HG03521 (cell line): ENCODE data around the gene GRM4.

ENCODE experiments used
- ATAC-seq: cut with Tn5 transposase; IDR thresholded peaks from one replicate; pipeline ENCODE4 v1.9.1; 2021; ENCODE audit warnings: mild to moderate bottlenecking, moderate library complexity; ENCODE audit not compliant: unreplicated experiment

Gene GRM4

DNA sequence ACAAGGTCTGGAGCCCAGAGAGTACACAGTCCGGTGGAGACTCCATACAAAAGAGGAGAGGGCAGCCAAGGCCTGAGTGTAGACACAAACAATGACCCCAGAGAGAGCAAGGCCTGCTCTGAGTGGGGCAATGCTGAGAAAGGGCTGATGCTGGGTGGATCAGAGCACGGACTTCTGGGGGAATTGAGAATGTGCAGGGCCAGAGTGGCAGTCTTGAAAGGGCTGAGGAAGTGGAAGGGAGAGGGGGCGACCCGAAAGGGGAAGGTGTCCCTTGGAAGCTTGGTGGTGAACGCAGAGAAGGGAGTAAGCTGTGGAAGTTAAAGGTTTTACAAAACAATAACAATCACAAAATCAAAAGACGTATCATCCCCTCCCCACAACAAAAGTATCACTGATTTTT lies 12.0 kb upstream of the GRM4 start:
- ATAC-seq = no peak

DNA sequence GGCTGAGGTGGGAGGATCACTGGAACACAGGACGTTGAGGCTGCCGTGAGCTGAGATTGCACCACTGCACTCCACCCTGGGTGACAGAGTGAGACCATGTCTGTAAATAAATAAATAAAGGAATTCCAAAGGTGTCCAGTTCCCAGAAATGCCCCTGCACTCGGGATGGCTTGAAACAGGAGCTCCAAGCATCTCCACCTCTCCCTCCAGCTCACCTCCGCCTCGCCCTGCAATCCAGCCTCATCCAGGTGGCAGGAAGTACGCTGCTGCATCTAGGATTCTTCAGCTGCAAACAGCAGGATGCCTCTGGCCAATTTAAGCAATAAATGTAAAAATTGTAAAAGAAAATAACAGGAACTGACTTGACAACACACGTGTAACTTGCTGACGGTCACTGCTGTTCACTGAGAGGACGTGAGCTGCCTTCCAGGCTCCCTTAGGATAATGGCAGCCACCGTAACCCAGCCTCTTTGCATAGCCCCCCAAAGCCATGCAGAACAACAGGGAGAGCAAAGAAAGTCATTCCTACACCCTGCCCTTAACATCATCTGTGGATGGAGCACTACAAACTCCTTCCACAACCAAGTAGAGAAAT lies 11.4 kb upstream of the GRM4 start:
- ATAC-seq = no peak

DNA sequence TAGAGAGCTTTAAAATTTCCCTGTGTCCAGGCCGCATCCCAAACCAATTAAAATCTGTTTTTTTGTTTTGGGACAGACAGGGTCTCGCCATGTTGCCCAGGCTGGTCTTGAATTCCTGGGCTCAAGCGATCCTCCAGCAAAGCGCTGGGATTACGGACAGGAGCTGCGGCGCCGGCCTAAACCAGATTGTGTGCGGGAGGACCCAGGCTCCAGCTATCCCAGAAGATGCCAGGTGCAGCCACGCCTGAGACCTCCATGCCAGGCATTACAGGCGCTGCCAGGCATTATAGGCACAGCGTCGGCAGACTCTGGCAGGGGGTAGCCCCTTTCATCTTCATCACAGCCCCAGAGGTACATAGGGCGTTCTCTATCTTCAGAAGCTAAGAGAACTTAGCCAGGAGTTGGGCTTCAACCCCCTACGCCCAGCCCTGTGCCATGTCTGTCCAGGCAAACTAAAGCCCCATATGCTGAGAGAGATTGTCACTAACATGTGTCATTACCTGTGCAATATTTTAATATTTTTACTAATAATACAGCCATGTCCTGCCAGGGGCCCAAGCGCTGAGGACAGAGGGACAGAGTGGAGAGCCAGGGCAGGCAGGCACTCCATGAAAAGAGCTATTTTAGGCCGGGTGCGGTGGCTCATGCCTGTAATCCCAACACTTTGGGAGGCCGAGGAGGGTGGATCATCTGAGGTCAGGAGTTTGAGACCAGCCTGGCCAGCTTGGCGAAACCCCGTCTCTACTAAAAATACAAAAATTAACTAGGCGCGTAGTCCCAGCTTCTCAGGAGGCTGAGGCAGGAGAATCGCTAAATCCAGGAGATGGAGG lies 9.8 kb upstream of the GRM4 start:
- no peak for ATAC-seq

DNA sequence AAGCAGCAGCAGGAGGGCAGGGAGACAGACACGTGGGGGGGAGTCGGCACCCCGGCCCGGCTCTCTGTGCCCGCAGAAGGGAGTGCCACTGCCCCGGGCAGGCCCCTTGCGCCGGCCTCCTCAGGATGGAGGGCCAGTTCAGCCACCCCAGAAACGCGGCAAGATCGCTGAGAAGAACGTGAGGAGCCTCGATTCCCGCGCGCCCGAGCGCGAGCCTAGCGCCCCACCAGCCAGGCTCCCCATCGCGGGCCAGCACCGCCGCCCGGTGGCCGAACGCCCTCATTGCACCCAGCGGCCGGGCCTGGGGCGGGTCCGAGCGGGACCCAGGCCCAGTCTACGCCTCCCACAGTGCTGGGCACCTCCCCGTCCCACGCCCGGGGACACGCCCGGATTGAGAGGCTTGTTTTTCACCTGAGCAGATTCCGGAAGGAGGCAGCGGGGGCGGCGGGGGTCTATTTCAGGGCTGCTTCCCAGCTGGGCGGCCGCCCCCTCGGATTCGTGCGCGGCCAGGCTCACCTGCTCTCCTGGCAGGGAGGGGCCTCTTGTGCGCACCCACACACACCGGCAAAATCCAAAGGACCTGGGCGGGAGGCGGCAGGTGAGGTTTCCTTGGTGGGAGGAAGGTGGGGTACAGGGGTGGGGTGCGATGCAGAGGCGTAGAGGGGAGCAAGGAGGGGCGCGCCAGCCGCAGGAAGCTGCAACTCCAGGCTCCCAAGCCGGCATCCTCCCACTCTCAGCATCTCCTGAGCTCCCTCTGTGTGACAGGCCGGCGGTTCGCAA lies 9.0 kb upstream of the GRM4 start:
- no peak for ATAC-seq

DNA sequence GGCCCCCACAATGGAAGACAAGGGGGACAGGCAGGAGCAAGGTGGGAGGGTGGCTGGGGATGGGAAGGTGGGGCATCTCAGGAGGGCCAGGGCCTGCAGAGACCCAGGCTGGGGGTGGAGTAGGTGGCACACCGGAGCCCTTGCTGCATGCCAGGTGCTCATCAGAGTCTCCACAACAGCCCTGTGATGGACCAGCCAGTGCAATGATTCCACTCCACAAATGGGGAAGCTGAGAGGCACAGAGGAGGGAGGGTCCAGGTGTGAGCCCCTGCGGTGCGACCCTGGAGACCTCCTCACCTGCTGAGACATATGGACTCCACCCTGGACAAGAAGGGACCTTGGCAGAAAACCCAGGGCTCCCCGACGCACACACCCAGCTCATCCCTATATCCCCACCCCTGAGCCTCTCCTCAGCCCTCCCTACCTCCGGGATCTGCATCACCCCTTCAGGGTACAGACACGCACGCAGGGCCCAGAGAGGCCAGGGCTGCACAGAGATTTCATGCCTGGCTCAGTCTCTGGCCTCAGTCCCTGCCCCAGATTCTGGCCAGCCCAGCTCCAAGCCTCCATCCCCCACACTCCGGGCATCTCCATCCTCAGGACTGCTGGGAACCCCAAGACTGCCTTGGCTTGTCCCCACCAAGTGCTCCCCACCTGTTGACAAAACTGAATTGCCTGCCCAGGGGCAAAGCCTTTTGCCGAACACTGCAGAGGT lies 7.1 kb upstream of the GRM4 start:
- ATAC-seq = no peak

DNA sequence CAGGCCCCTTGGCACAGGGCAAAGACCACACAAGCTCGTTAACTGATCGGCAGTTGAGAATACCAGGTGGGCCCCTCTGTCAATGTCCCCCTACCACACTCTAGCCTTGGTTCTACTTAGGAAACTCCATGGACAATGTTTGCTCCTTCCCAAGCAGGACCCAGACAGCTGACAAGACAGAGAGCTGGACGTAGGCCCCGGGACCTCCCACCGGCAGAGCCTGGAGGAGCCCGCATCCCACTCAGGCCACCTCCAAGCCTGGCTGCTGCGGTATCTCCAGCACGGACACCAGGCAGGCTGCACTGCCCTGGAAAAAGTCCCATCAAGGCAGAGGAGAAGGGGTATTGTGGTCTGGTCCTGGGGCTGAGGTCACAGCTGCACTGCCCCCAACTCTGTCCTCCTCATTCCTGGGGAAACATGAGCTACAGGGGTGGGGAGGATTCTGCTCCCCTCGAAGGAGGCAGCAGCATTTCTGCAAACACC lies 6.2 kb upstream of the GRM4 start:
- no peak for ATAC-seq

DNA sequence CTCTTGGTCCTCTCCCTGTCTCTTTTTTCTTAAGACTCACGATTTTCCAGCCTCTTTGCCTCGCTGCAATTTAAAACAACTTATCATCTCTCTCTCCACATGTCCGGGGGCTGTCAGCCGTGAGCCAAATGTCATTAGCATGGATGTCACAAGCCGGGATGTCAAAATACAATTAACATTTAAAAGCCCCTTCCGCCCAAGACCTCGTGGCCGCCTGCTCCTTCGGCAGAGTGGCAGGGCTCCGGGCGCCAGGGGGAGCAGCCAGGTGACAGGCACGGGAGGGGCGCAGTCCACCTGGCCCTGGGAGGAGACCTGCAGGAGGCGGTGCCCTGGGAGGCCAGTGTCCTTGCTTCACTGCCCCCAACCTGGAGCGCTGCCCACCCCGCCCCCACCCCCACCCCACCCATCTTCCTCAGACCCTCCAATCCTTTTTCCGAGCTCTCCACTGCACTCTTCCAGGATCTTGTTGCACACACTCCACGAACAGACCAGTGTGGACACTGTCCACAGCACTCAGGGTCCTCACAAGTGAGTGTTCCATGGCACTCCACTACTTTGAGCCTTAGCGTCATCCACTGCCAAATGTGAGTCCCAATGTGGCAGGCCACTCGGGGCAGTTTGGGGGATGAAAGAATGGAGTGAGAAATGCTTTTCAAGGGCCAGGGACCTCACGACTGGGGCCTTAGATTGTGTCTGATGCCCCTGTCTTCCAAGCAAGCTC lies 5.6 kb upstream of the GRM4 start:
- no peak for ATAC-seq

DNA sequence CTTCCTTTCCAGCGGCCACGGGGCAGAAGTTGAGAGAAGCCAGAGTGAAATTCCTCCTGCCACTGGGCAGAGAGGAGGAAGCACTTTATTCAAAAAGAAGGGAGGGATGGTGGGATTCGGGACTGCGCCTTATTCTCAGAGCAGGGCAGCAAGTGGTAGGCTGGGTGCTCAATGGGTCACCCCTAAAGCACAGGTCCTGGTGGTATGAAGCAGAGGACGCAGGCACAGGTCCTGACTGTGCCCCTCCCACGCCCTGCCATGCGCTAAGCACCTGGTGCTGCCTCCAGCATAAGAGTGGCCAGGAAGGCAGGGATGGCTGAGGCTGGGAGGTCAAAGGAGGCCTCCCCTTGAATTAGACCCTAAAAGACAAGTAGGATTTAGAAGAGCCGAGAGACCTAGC lies 4.9 kb upstream of the GRM4 start:
- ATAC-seq = no peak

DNA sequence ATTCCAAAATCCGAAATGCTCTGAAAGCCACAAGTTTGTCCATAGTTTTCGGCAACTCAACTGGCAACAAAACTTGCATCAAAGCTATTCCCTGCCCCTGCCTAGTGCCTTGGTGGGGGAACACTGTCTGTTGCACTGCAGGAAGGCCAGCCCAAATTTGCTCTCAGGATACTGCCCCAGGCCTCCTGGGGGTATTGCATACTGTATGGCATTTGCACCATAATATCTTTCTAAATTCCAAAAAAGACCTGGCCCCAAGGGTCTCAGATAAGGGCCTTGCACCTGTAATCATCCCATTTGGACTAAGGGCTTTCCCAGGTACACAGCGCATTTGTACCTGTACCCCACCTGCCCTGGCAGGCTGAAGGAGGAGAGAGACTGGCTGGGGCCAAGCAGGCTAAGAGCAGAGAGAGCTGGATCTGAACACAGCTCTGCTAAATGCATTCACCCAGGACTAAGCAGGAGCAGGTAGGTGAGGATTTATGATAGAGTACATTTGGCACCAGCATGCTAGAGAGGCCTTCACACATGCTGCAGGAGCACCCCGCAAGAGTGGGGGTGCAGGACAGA lies 4.0 kb upstream of the GRM4 start:
- no peak for ATAC-seq

DNA sequence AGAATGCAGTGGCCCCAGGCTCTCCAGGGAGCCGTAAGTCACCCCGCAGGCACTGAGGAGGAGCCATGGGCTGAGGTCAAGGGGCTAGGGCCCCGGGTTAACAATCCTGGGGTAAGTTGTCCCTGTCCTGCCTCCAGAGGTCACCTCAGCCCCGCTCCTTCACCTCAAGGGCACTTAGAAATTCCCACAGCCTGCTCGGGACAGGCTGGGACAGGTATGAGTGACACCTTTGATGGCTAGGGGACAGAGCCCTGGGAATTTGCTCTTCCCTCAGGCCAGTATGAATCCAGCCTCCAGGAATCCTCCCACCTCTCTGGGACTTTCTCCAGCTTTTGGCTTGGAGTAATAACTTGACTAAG lies 3.5 kb upstream of the GRM4 start:
- ATAC-seq = no peak

DNA sequence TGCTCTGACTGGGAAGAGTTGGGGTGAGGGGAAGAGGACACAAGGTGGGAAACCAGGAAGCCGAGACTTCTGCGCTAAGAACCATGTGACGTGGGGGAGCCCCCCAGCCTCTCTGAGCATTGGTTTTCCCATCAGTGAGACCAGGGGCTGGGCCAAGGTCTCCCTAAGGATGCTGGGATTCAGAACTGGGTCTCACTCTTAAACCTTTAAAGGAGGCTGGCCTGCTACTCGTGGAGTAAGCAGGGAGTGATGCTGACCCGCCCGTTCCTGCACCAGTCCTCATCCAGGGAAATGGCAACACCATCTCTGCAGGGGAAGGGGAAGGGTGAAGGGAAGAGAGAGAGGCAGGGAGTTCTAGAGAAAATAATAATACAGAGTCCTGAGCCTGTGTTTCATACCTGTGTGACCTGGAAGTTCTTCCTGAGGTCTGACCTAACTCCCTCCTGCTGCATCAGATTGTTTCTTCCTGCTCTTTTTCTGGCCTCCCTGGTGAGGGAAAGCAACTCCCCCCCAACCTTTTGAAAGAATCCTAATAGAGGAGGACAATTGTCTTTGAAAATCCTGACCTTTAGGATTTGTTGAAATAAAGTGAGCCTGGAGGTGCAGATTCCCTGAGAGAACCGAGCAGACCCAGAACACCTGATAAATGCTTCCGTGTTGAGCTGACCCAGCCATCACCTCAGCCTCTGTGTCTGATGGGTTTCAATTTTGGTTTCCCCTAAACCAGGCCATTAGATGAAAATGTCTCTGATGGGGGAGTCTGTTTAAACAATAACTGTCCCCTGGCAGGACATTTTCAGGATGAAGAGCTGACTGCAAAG lies 3.0 kb upstream of the GRM4 start:
- ATAC-seq = no peak

DNA sequence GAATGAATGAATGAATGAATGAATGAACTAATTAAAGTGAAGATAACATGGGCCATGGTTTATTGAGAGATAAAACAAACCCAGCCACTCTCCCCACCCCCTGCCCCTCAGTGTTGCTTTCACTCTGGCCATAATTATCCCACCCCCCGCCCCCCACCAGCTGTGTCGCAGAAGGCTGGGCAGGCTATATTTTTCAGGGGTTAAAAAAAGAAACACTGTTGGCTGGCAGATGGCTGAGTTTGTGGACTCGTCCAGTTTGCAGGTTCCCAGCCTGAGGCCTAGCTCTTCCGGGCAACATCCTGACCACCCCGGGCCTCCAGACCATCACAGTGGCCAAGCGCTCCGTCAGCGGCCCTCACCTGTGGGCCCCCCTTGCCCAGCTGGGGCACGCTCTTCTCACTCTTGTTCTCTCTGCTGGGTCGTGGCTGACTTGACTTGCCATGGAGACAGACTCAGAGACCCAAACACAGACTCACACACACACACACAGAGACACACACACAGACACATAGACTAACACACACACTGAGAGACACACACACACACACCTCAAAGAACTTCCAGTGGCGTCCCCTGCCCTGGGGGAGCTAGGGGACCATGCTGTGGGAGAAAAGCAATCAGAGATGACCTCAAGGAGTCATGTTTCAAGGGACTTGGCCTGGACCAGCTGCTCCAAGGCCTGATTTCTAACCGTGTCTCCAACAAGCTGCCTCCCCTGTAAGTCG lies 2.2 kb upstream of the GRM4 start:
- no peak for ATAC-seq

DNA sequence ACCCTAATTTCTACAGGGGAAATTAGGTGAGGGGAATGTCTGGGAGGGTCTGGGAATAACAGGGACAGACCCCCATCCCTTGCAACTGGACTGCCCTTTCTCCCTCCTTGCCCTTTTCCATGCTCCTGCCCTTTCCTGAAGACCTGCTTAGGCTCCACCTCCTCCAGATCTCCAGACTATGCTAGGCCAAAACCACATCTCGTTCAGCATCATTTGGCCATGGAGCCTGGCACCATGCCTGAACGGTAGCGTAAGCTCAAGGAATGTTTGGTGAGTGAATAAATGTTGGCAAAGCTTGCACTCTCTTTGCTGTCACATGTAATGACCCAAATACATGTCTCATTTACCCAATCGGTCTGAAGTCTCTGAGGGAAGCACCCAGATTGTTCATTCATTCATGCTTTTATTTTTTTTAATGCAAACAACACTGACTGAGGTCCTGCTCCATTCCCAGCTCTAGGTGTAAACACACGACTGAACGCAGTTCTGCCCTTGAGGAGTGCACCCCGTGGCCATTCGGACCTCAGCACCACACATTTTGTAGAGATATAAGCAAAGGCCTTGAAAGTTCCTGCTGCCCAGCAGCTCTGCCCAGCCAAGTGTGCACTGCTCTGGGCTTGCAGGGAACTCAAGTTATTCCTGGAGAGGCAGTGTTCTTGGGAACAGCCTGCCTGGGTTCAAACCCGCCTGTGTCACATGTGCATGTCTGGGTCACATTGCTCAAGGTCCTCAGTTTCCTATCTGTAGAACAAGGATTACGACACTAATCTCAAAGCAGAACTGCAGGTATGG lies 1.1 kb upstream of the GRM4 start:
- no peak for ATAC-seq

DNA sequence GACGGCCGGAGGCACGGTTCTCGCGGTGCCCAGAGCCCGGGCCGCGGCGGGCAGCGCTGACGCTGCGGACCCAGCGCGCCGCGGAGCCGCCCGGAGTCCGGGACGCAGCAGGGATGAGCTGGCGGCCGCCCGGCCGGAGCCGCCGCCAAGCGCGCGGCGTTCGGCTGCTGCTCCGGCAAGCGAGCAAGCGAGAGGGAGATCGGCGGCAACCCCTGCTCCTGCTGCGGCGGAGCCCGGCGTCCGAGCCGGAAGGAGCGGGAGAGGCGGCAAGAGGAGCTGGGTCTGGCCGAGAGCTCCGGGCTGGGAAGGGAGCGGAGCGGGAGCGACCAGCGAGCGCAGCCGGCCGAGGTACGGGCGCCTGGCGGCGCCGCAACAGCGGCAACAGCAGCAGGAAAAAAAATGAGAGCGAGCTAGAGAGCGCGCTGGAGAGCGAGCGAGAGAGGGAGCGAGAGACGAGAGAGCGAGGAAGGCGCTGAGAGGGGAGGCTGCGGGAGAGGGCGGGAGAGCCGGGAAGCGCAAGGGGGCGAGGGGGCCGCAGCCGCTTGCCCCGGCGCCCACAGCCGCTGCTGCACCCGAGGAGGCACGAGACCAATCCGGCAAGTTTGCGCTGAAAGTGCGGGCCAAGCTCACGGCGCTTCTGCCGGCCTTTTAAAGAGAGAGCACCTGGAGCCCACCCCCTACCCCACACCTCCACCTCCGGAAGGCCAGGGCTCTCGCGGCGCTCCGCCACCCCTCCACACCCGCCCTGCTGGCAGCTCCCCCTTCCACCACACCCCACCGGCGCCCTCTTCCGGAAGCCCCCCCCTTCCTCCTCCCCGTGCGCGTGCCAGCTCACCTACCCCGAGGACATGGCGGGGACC lies 496 bp downstream of the GRM4 start:
- no peak for ATAC-seq

DNA sequence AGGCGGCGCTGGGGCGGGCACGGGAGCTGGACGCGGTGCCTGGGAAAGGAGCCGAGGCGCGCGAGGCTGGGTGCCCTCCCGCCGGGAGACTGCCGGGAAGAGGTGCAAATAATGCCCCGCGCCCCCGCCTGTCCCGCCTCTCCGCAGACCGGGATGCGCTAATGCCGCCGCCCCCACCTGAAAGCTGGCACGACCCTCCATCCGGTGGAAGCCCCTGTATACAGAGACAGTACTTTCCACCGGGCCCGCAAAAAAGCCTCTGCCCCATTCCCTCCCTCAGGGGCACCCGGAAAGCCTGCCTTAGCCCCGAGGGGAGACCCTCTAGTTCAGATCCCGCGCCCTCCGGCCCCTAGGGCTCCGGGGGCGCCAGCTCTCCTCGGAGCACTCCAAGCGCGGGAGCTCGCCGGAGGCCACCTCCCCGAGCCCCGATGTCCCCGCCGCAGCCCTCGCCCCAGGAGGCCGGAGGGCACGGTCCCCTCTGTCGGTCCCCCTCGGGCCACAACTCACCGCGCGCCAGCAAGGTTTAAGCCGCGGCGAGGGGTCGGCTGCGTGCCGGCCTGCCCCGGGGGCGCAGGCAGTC lies 1.2 kb downstream of the GRM4 start:
- ATAC-seq = no peak

DNA sequence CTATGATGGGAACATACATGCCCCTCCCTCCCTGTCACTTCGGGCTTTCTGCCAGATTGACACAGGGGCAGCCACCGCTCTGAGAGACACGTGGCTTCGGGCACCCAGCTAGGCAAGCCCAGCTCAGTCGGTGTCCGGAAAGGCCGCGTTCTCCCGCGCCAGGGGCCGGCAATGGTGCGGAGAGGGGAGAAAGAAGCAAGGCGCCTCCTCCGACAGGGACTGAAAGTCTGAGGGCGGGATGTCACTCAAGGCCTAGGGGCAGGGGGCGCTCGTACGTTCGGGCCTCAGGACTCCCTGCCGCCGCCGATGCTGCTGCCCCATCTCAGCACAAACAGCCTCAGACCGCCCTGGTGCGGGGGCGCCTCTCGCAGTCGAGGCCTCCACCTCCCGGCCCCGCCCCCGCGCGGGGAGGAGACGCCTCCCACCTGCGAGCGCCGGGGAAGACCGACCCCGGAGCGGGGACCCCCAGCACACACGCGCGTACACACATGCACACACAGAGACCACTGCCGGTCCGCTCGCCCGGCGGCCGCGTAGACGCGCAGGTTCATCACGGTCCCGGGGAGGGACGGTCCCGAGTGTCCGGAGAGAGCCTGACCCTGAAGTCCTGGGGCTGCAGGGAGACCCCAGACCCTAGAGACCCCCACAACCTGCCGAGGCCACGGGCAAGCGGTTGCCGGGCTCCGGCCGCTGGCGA lies 1.9 kb downstream of the GRM4 start:
- no peak for ATAC-seq
